Measurements from ENCODE around the gene SIL1.

SIL1 gene

GRCh38 chr5:138999674-139000073, 198.5 kb downstream of the SIL1 start:
- no peaks in the 10 kb centered on the region for H3K4me1 ChIP-seq (ENCODE audit: control insufficient read depth, insufficient read depth, low read depth, low read length)
- no peak overlapping the region for H3K18ac ChIP-seq (ENCODE audit: low read depth in 1 of 2, low read length in 2 of 2)
- H3K4ac ChIP-seq (ENCODE audit: low read depth in 1 of 2, low read length in 2 of 2), result no peak overlapping the region
- H4K8ac ChIP-seq (ENCODE audit: low read length), result no peak overlapping the region
- no peak overlapping the region for H3K4me3 ChIP-seq (ENCODE audit: insufficient read depth in 1 of 2, low read depth in 1 of 2, low read length in 2 of 2)
- H2AK5ac ChIP-seq (ENCODE audit: low read length, severe bottlenecking), result no peak overlapping the region
- H3K36me3 ChIP-seq (ENCODE audit: control insufficient read depth in 1 of 2, insufficient read depth in 2 of 2, low read depth in 1 of 2, low read length in 2 of 2), result peaks cover 4% of the 10 kb centered on the region in 2 experiments
- no peak overlapping the region for H2BK5ac ChIP-seq (ENCODE audit: low read depth, low read length, poor library complexity, severe bottlenecking)
- no peak overlapping the region for H2BK15ac ChIP-seq (ENCODE audit: low read depth, poor library complexity, severe bottlenecking)
- H3K4me2 ChIP-seq (ENCODE audit: low read length, poor library complexity, severe bottlenecking), result no peak overlapping the region
- H3K27ac ChIP-seq (ENCODE audit: low read length, poor library complexity, severe bottlenecking), result no peak overlapping the region
- no peak overlapping the region for H3K23ac ChIP-seq (ENCODE audit: low read length in 2 of 2)
- no peak overlapping the region for H2AFZ ChIP-seq (ENCODE audit: low read depth, low read length)
- no peaks in the 10 kb centered on the region for H3K9me3 ChIP-seq (ENCODE audit: control insufficient read depth, low read length)
- H4K91ac ChIP-seq (ENCODE audit: low read length), result no peak overlapping the region
- WGBS, result 95% methylated on average over 1 of the region's 1 CpG
- peaks cover 3% of the 10 kb centered on the region for H3K79me1 ChIP-seq (replicated peaks; ENCODE audit: low read length, poor library complexity, severe bottlenecking)
- no peak overlapping the region for H3K9ac ChIP-seq (ENCODE audit: low read length)
- DNase-seq, result no peak
- no peak overlapping the region for H3K14ac ChIP-seq (ENCODE audit: low read length in 2 of 2)
- H2BK120ac ChIP-seq (ENCODE audit: low read depth, low read length), result no peak overlapping the region
- H2BK12ac ChIP-seq (ENCODE audit: low read length in 2 of 2), result no peak overlapping the region
- no peaks in the 10 kb centered on the region for H3K27me3 ChIP-seq (ENCODE audit: control insufficient read depth in 1 of 2, insufficient read depth in 1 of 2, low read length in 2 of 2)

DNA sequence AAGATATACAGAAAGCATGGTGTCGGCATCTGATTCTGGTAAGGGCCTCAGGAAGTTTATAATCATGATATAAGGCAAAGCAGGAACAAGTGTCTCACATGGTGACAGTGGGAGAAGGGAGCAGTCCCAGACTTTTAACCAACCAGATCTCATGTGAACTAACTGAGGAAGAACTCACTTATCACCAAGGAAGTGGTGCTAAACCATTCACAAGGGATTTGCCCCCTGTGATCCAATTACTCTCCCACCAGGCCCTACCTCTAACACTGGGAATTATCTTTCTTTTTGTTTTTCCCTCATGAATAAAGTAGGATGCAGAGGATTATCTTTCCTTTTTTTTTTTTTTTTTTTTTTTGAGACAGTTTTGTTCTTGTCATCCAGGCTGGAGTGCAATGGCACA, 199.6 kb downstream of the SIL1 start:
- no peaks in the 10 kb centered on the region for H3K4me1 ChIP-seq (ENCODE audit: control insufficient read depth, insufficient read depth, low read depth, low read length)
- H2BK5ac ChIP-seq (ENCODE audit: low read depth, low read length, poor library complexity, severe bottlenecking), result no peak overlapping the region
- no peak overlapping the region for H3K14ac ChIP-seq (ENCODE audit: low read length in 2 of 2)
- no peak overlapping the region for H3K27ac ChIP-seq (ENCODE audit: low read length, poor library complexity, severe bottlenecking)
- no peak overlapping the region for H2BK120ac ChIP-seq (ENCODE audit: low read depth, low read length)
- H3K79me1 ChIP-seq (replicated peaks; ENCODE audit: low read length, poor library complexity, severe bottlenecking), result peaks cover 3% of the 10 kb centered on the region
- H2BK15ac ChIP-seq (ENCODE audit: low read depth, poor library complexity, severe bottlenecking), result no peak overlapping the region
- H3K18ac ChIP-seq (ENCODE audit: low read depth in 1 of 2, low read length in 2 of 2), result no peak overlapping the region
- DNase-seq, result no peak
- H4K91ac ChIP-seq (ENCODE audit: low read length), result no peak overlapping the region
- H2AK5ac ChIP-seq (ENCODE audit: low read length, severe bottlenecking), result no peak overlapping the region
- H2BK12ac ChIP-seq (ENCODE audit: low read length in 2 of 2), result no peak overlapping the region
- H3K27me3 ChIP-seq (ENCODE audit: control insufficient read depth in 1 of 2, insufficient read depth in 1 of 2, low read length in 2 of 2), result no peaks in the 10 kb centered on the region
- H2AFZ ChIP-seq (ENCODE audit: low read depth, low read length), result no peak overlapping the region
- WGBS, result 93% methylated on average over 1 of the region's 1 CpG
- H3K9me3 ChIP-seq (ENCODE audit: control insufficient read depth, low read length), result no peaks in the 10 kb centered on the region
- H3K4me3 ChIP-seq (ENCODE audit: insufficient read depth in 1 of 2, low read depth in 1 of 2, low read length in 2 of 2), result no peak overlapping the region
- no peak overlapping the region for H3K4me2 ChIP-seq (ENCODE audit: low read length, poor library complexity, severe bottlenecking)
- no peak overlapping the region for H3K23ac ChIP-seq (ENCODE audit: low read length in 2 of 2)
- no peak overlapping the region for H4K8ac ChIP-seq (ENCODE audit: low read length)
- peaks cover 4% of the 10 kb centered on the region in 2 experiments for H3K36me3 ChIP-seq (ENCODE audit: control insufficient read depth in 1 of 2, insufficient read depth in 2 of 2, low read depth in 1 of 2, low read length in 2 of 2)
- no peak overlapping the region for H3K9ac ChIP-seq (ENCODE audit: low read length)
- no peak overlapping the region for H3K4ac ChIP-seq (ENCODE audit: low read depth in 1 of 2, low read length in 2 of 2)

GRCh38 chr5:138996120-138996519, 202.0 kb downstream of the SIL1 start:
- no peak overlapping the region for H2AFZ ChIP-seq (ENCODE audit: low read depth, low read length)
- H3K36me3 ChIP-seq (ENCODE audit: control insufficient read depth in 1 of 2, insufficient read depth in 2 of 2, low read depth in 1 of 2, low read length in 2 of 2), result peaks cover 0 to under 1% of the 10 kb centered on the region in 2 experiments
- WGBS, result no CpG with 5 or more reads among the region's 1 CpG
- no peak overlapping the region for H2AK5ac ChIP-seq (ENCODE audit: low read length, severe bottlenecking)
- H3K9me3 ChIP-seq (ENCODE audit: control insufficient read depth, low read length), result no peaks in the 10 kb centered on the region
- H3K4me2 ChIP-seq (ENCODE audit: low read length, poor library complexity, severe bottlenecking), result no peak overlapping the region
- H2BK120ac ChIP-seq (ENCODE audit: low read depth, low read length), result no peak overlapping the region
- H3K4me3 ChIP-seq (ENCODE audit: insufficient read depth in 1 of 2, low read depth in 1 of 2, low read length in 2 of 2), result no peak overlapping the region
- no peak overlapping the region for H2BK15ac ChIP-seq (ENCODE audit: low read depth, poor library complexity, severe bottlenecking)
- H3K79me1 ChIP-seq (replicated peaks; ENCODE audit: low read length, poor library complexity, severe bottlenecking), result peaks cover 3% of the 10 kb centered on the region
- H3K4ac ChIP-seq (ENCODE audit: low read depth in 1 of 2, low read length in 2 of 2), result no peak overlapping the region
- H3K18ac ChIP-seq (ENCODE audit: low read depth in 1 of 2, low read length in 2 of 2), result no peak overlapping the region
- no peak overlapping the region for H2BK5ac ChIP-seq (ENCODE audit: low read depth, low read length, poor library complexity, severe bottlenecking)
- no peak overlapping the region for H2BK12ac ChIP-seq (ENCODE audit: low read length in 2 of 2)
- H3K27me3 ChIP-seq (ENCODE audit: control insufficient read depth in 1 of 2, insufficient read depth in 1 of 2, low read length in 2 of 2), result no peaks in the 10 kb centered on the region
- H3K27ac ChIP-seq (ENCODE audit: low read length, poor library complexity, severe bottlenecking), result no peak overlapping the region
- H3K9ac ChIP-seq (ENCODE audit: low read length), result no peak overlapping the region
- no peak overlapping the region for H4K8ac ChIP-seq (ENCODE audit: low read length)
- DNase-seq, result no peak
- no peaks in the 10 kb centered on the region for H3K4me1 ChIP-seq (ENCODE audit: control insufficient read depth, insufficient read depth, low read depth, low read length)
- no peak overlapping the region for H3K14ac ChIP-seq (ENCODE audit: low read length in 2 of 2)
- H4K91ac ChIP-seq (ENCODE audit: low read length), result no peak overlapping the region
- no peak overlapping the region for H3K23ac ChIP-seq (ENCODE audit: low read length in 2 of 2)

- H2BK120ac ChIP-seq (ENCODE audit: low read depth, low read length), result no peak overlapping the region
- no peak overlapping the region for H2AFZ ChIP-seq (ENCODE audit: low read depth, low read length)
- no peaks in the 10 kb centered on the region for H3K4me1 ChIP-seq (ENCODE audit: control insufficient read depth, insufficient read depth, low read depth, low read length)
- no peak overlapping the region for H3K23ac ChIP-seq (ENCODE audit: low read length in 2 of 2)
- no peak overlapping the region for H3K4me3 ChIP-seq (ENCODE audit: insufficient read depth in 1 of 2, low read depth in 1 of 2, low read length in 2 of 2)
- no peak for DNase-seq
- H3K18ac ChIP-seq (ENCODE audit: low read depth in 1 of 2, low read length in 2 of 2), result no peak overlapping the region
- H2BK12ac ChIP-seq (ENCODE audit: low read length in 2 of 2), result no peak overlapping the region
- no peak overlapping the region for H2AK5ac ChIP-seq (ENCODE audit: low read length, severe bottlenecking)
- H4K8ac ChIP-seq (ENCODE audit: low read length), result no peak overlapping the region
- no peak overlapping the region for H3K4ac ChIP-seq (ENCODE audit: low read depth in 1 of 2, low read length in 2 of 2)
- no peak overlapping the region for H3K4me2 ChIP-seq (ENCODE audit: low read length, poor library complexity, severe bottlenecking)
- H4K91ac ChIP-seq (ENCODE audit: low read length), result no peak overlapping the region
- 94% methylated on average over 4 of the region's 4 CpGs for WGBS
- H3K14ac ChIP-seq (ENCODE audit: low read length in 2 of 2), result no peak overlapping the region
- no peak overlapping the region for H2BK5ac ChIP-seq (ENCODE audit: low read depth, low read length, poor library complexity, severe bottlenecking)
- H3K9ac ChIP-seq (ENCODE audit: low read length), result no peak overlapping the region
- no peaks in the 10 kb centered on the region for H3K9me3 ChIP-seq (ENCODE audit: control insufficient read depth, low read length)
- H2BK15ac ChIP-seq (ENCODE audit: low read depth, poor library complexity, severe bottlenecking), result no peak overlapping the region
- H3K27me3 ChIP-seq (ENCODE audit: control insufficient read depth in 1 of 2, insufficient read depth in 1 of 2, low read length in 2 of 2), result no peaks in the 10 kb centered on the region
- H3K79me1 ChIP-seq (replicated peaks; ENCODE audit: low read length, poor library complexity, severe bottlenecking), result no peaks in the 10 kb centered on the region
- peaks cover 0 to 4% of the 10 kb centered on the region in 2 experiments for H3K36me3 ChIP-seq (ENCODE audit: control insufficient read depth in 1 of 2, insufficient read depth in 2 of 2, low read depth in 1 of 2, low read length in 2 of 2)
- H3K27ac ChIP-seq (ENCODE audit: low read length, poor library complexity, severe bottlenecking), result no peak overlapping the region
These were observed 207.1 kb downstream of the SIL1 start for GRCh38 chr5:138990986-138991590.

Data from mesenchymal stem cell (in vitro differentiated cells and primary cell).